SK-N-SH treated with all-trans-retinoic acid at 6 μM for 48 hours (cell line): ENCODE results near the gene ADARB2.

ENCODE experiments used
- ATAC-seq: fragments of 200-7000 bp; cut with Tn5 transposase; 3 replicates; pipeline ENCODE4 v1.9.1; 2020; ENCODE audit warnings: mild to moderate bottlenecking, moderate library complexity
- ARNTL ChIP-seq: fragments of 450-650 bp; formaldehyde crosslinking; IDR thresholded peaks from 2 replicates; pipeline ENCODE4 v1.5.0; 2020; ENCODE audit warnings: low read depth, mild to moderate bottlenecking, moderate library complexity, borderline replicate concordance
- BACH2 ChIP-seq: fragments of 250-450 bp; sonication (Bioruptor Pico); IDR thresholded peaks from 2 replicates; pipeline ENCODE4 v1.9.0; 2021; ENCODE audit warnings: mild to moderate bottlenecking, borderline replicate concordance
- CREB5 ChIP-seq: fragments of 250-450 bp; sonication (Bioruptor Pico); IDR thresholded peaks from 2 replicates; pipeline ENCODE4 v1.5.1; 2020; ENCODE audit warnings: low read depth, mild to moderate bottlenecking, moderate library complexity
- CSDC2 ChIP-seq: fragments of 250-450 bp; sonication (Bioruptor Pico); IDR thresholded peaks from 2 replicates; pipeline ENCODE4 v1.5.0; 2020; ENCODE audit warnings: mild to moderate bottlenecking, moderate library complexity
- CSRNP3 ChIP-seq: fragments of 250-450 bp; sonication (Bioruptor Pico); IDR thresholded peaks from 2 replicates; pipeline ENCODE4 v1.5.1; 2021; ENCODE audit warnings: mild to moderate bottlenecking, moderate library complexity
- ESRRG ChIP-seq: fragments of 250-450 bp; sonication (Bioruptor Pico); IDR thresholded peaks from 2 replicates; pipeline ENCODE4 v1.6.1; 2021; ENCODE audit warnings: mild to moderate bottlenecking
- GLIS3 ChIP-seq: fragments of 250-450 bp; sonication (Bioruptor Pico); IDR thresholded peaks from 2 replicates; pipeline ENCODE4 v1.5.0; 2020; ENCODE audit warnings: mild to moderate bottlenecking, moderate library complexity
- ISL1 ChIP-seq: fragments of 250-450 bp; sonication (Bioruptor Pico); IDR thresholded peaks from 2 replicates; pipeline ENCODE4 v2.1.2; 2022; ENCODE audit warnings: mild to moderate bottlenecking, moderate library complexity
- PATZ1 ChIP-seq: fragments of 250-450 bp; sonication (Bioruptor Pico); IDR thresholded peaks from 2 replicates; pipeline ENCODE4 v1.8.0; 2020; ENCODE audit warnings: mild to moderate bottlenecking, moderate library complexity, borderline replicate concordance
- POU6F1 ChIP-seq: fragments of 250-450 bp; sonication (Bioruptor Pico); IDR thresholded peaks from 2 replicates; pipeline ENCODE4 v1.8.0; 2021; ENCODE audit warnings: low read depth, mild to moderate bottlenecking, moderate library complexity, borderline replicate concordance
- PPARA ChIP-seq: fragments of 250-450 bp; sonication (Bioruptor Pico); IDR thresholded peaks from 2 replicates; pipeline ENCODE4 v1.5.0; 2020; ENCODE audit warnings: mild to moderate bottlenecking, borderline replicate concordance
- RARB ChIP-seq: fragments of 250-450 bp; sonication (Bioruptor Pico); IDR thresholded peaks from 2 replicates; pipeline ENCODE4 v1.8.0; 2021; ENCODE audit warnings: mild to moderate bottlenecking, moderate library complexity
- SNAI2 ChIP-seq: fragments of 250-450 bp; sonication (Bioruptor Pico); IDR thresholded peaks from 2 replicates; pipeline ENCODE4 v1.5.0; 2020; ENCODE audit warnings: mild to moderate bottlenecking, moderate library complexity
- TCF4 ChIP-seq: fragments of 250-450 bp; sonication (Bioruptor Pico); IDR thresholded peaks from 2 replicates; pipeline ENCODE4 v1.8.0; 2021; ENCODE audit warnings: mild to moderate bottlenecking, moderate library complexity, borderline replicate concordance
- TOX ChIP-seq: fragments of 250-450 bp; sonication (Bioruptor Pico); IDR thresholded peaks from 2 replicates; pipeline ENCODE4 v1.8.0; 2021; ENCODE audit warnings: mild to moderate bottlenecking, moderate library complexity, borderline replicate concordance
- TSHZ2 ChIP-seq: fragments of 250-450 bp; sonication (Bioruptor Pico); IDR thresholded peaks from 2 replicates; pipeline ENCODE4 v1.5.0; 2020; ENCODE audit warnings: mild to moderate bottlenecking, moderate library complexity
- ZC3H10 ChIP-seq: fragments of 250-450 bp; sonication (Bioruptor Pico); IDR thresholded peaks from 2 replicates; pipeline ENCODE4 v1.5.1; 2021; ENCODE audit warnings: mild to moderate bottlenecking, moderate library complexity
- ZFP3 ChIP-seq: fragments of 250-450 bp; sonication (Bioruptor Pico); IDR thresholded peaks from 2 replicates; pipeline ENCODE4 v1.5.0; 2020; ENCODE audit warnings: mild to moderate bottlenecking, moderate library complexity
- ZFP30 ChIP-seq: fragments of 450-650 bp; formaldehyde crosslinking; IDR thresholded peaks from 2 replicates; pipeline ENCODE4 v1.5.0; 2022; ENCODE audit warnings: mild to moderate bottlenecking, moderate library complexity
- ZNF565 ChIP-seq: fragments of 450-650 bp; formaldehyde crosslinking; conservative IDR thresholded peaks from 2 replicates; pipeline ENCODE4 v1.5.0; 2020; ENCODE audit warnings: low read depth, mild to moderate bottlenecking, moderate library complexity
- ZNF70 ChIP-seq: fragments of 450-650 bp; formaldehyde crosslinking; IDR thresholded peaks from 2 replicates; pipeline ENCODE4 v1.5.0; 2020; ENCODE audit warnings: mild to moderate bottlenecking, moderate library complexity
- ZNF8 ChIP-seq: fragments of 450-650 bp; formaldehyde crosslinking; IDR thresholded peaks from 2 replicates; pipeline ENCODE4 v1.5.0; 2020; ENCODE audit warnings: mild to moderate bottlenecking, moderate library complexity

ADARB2 gene

GRCh38 chr10:1316121-1316808 lies 421.1 kb downstream of the ADARB2 start:
- TF ChIP-seq POU6F1 (CRISPR knock-in tag) (no peak), CSDC2 (CRISPR knock-in tag) (no peak), ARNTL (CRISPR knock-in tag) (no peak), GLIS3 (CRISPR knock-in tag) (no peak), PPARA (no peak), ZFP30 (CRISPR knock-in tag) (no peak), ZC3H10 (CRISPR knock-in tag) (no peak), SNAI2 (CRISPR knock-in tag) (no peak), ISL1 (no peak), PATZ1 (CRISPR knock-in tag) (no peak), ZNF8 (no peak)

GRCh38 chr10:1315178-1315577 lies 422.1 kb downstream of the ADARB2 start:
- TF ChIP-seq GLIS3 (CRISPR knock-in tag) (no peak), CSRNP3 (CRISPR knock-in tag) (no peak), CREB5 (CRISPR knock-in tag) (no peak), TSHZ2 (CRISPR knock-in tag) (no peak), ZNF565 (CRISPR knock-in tag) (no peak), ESRRG (no peak), ZFP3 (no peak), ISL1 (no peak), ZNF8 (no peak), TCF4 (no peak), RARB (CRISPR knock-in tag) (no peak)
- ATAC-seq = no peak

More at GRCh38 chr10:1316121-1316808, 421.1 kb downstream of the ADARB2 start:
- no peak for ATAC-seq

- no peak for ATAC-seq
- TF ChIP-seq TCF4 (no peak), ZNF70 (CRISPR knock-in tag) (no peak), TOX (CRISPR knock-in tag) (no peak), ZNF565 (CRISPR knock-in tag) (no peak), PATZ1 (CRISPR knock-in tag) (no peak), ZFP3 (no peak), BACH2 (CRISPR knock-in tag) (no peak), TSHZ2 (CRISPR knock-in tag) (no peak), CREB5 (CRISPR knock-in tag) (no peak), RARB (CRISPR knock-in tag) (no peak), ZC3H10 (CRISPR knock-in tag) (no peak)
- TF ChIP-seq, all 23 proteins: peak for 0
These were observed 425.6 kb downstream of the ADARB2 start for GRCh38 chr10:1311726-1312125.
